AG04450 (cell line): ENCODE results near the gene LRRC49. TPM values are rescaled to one million over a fixed set of nuclear protein-coding genes. Genes with fewer than 3 reads are reported as not detected.

Source experiments
- CTCF ChIA-PET: fragments of 300-600, 350-600 bp; formaldehyde crosslinking; extraction: SDS; loops from one replicate; lab custom pipeline; 2022; ENCODE audit warnings: antibody characterized with exemption, inconsistent platforms; lab: Charles Lee
- POLR2A ChIA-PET: fragments of 350-600 bp; formaldehyde crosslinking; extraction: SDS; loops from one replicate; lab custom pipeline; 2021; ENCODE audit warnings: antibody characterized with exemption, inconsistent platforms; lab: Yijun Ruan, JAX
- DNase-seq: peaks from one replicate; pipeline ENCODE4 v3.0.0-alpha.2; 2011; ENCODE audit warnings: low read depth, low spot score
- H3K27ac ChIP-seq: one replicate; pipeline ENCODE4 v1.5.1; 2012; ENCODE audit warnings: low read depth, low read length, control low read depth
- H3K27me3 ChIP-seq: one replicate; pipeline ENCODE4 v1.6.0; 2012; ENCODE audit warnings: low read length; ENCODE audit not compliant: control insufficient read depth, insufficient read depth
- H3K4me3 ChIP-seq: 2 replicates; pipeline ENCODE4 v1.5.1; 2011; ENCODE audit warnings: mild to moderate bottlenecking, low read depth, low read length, control low read depth
- H3K9me3 ChIP-seq: 2 replicates; pipeline ENCODE4 v1.5.1; 2012; ENCODE audit warnings: low read length; ENCODE audit not compliant: control insufficient read depth, insufficient read depth
- CTCF ChIP-seq: IDR thresholded peaks from 2 replicates; pipeline ENCODE4 v1.5.1; 2011; ENCODE audit warnings: low read depth, low read length, control low read depth, inconsistent platforms
- polyA plus RNA-seq: library from polyadenylated mRNA; depleted of rRNA; stranded (reverse); fragments of >200 nt; gene quantifications from 2 replicates; pipeline ENCODE4 v1.2.3, GENCODE V29; 2011

LRRC49 gene
- polyA plus RNA-seq, 1 experiment = 25.0 TPM

GRCh38 chr15:70882361-70882760, 10.3 kb upstream of the LRRC49 start:
- no peak overlapping the region for H3K4me3 ChIP-seq
- no peaks in the 10 kb centered on the region for H3K9me3 ChIP-seq
- H3K27ac ChIP-seq = no peak overlapping the region
- ChIA-PET CTCF (interaction anchor here (1.5 to 1.6 kb wide), 2 partner anchors 11 to 70 kb away, joined by 4 to 5 read pairs; partner anchors contain the start of gene LRRC49), POLR2A (no interaction called here)
- no peak for TF ChIP-seq CTCF
- H3K27me3 ChIP-seq = no peaks in the 10 kb centered on the region
- no peak for DNase-seq

GRCh38 chr15:70892912-70893560, 410 bp downstream of the LRRC49 start:
- TF ChIP-seq CTCF = peak; percentile 80
- POLR2A ChIA-PET = interaction anchor here (0.6 to 1.5 kb wide), 2 partner anchors 39 to 602 kb away, joined by 5 to 7 read pairs; partner anchors contain the start of gene LARP6
- CTCF ChIA-PET = interaction anchor here (0.6 to 1.5 kb wide), 13 partner anchors 11 to 908 kb away, joined by 3 to 5 read pairs (median 3); partner anchors contain the start of gene UACA

GRCh38 chr15:70902107-70902506, 9.5 kb downstream of the LRRC49 start:
- TF ChIP-seq CTCF = no peak
- Histone ChIP-seq H3K4me3 (no peak overlapping the region), H3K9me3 (peaks cover 3% of the 10 kb centered on the region; the same call in 1 of the 2 replicates), H3K27ac (peak overlapping the region; percentile 79), H3K27me3 (no peaks in the 10 kb centered on the region)
- ChIA-PET CTCF (no interaction called here), POLR2A (no interaction called here)
- peak; percentile 65 for DNase-seq

More at GRCh38 chr15:70892912-70893560, 410 bp downstream of the LRRC49 start:
- H3K9me3 ChIP-seq = no peaks in the 10 kb centered on the region; the same call in 1 of the 2 replicates
- no peak for DNase-seq
- no peaks in the 10 kb centered on the region for H3K27me3 ChIP-seq
- peak overlapping the region; percentile 89 for H3K27ac ChIP-seq
- peak overlapping the region; percentile 82 for H3K4me3 ChIP-seq

GRCh38 chr15:70906842-70907241, 14.2 kb downstream of the LRRC49 start:
- H3K27ac ChIP-seq = no peak overlapping the region
- no peak overlapping the region for H3K4me3 ChIP-seq
- peaks cover 16% of the 10 kb centered on the region; the same call in 1 of the 2 replicates for H3K9me3 ChIP-seq
- no peak for TF ChIP-seq CTCF
- H3K27me3 ChIP-seq = no peaks in the 10 kb centered on the region
- CTCF ChIA-PET = interaction anchor here (1.1 kb wide), 1 partner anchor 9 kb away, joined by 4 read pairs; no protein-coding TSS in a partner anchor
- POLR2A ChIA-PET = interaction anchor here (0.9 kb wide), 1 partner anchor 9 kb away, joined by 3 read pairs; no protein-coding TSS in a partner anchor
- no peak for DNase-seq
